ENCODE measurements around the gene IQSEC3. TPM values are rescaled to one million over a fixed set of nuclear protein-coding genes. Genes with fewer than 3 reads are reported as not detected.

Gene IQSEC3
- total RNA-seq, 1 donor from 2014 or later = 2.3 TPM

DNA sequence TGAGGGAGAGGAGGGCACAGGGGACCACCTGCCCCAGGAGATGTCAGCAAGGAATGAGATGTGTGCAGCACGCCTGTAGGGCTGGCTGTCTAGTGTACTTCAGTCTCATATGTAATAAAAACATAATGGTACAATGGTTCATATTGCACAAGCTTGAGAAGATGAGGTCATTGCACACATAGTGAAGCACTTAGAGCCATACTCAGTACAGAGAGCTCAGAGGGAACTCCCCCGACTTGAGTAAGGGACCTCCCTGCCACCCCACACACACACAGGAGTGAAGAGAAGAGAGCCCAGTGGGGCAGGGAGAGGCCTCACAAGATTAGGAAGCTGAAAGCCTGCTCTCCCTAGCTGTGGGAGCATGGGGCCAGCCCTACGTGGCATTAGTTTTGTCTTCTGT lies 85.9 kb downstream of the IQSEC3 start:
- intact Hi-C loops (cut with DNase I) = no loop called here
- DNase-seq (ENCODE audit: missing footprints) = no peak
- no peak for ATAC-seq

DNA sequence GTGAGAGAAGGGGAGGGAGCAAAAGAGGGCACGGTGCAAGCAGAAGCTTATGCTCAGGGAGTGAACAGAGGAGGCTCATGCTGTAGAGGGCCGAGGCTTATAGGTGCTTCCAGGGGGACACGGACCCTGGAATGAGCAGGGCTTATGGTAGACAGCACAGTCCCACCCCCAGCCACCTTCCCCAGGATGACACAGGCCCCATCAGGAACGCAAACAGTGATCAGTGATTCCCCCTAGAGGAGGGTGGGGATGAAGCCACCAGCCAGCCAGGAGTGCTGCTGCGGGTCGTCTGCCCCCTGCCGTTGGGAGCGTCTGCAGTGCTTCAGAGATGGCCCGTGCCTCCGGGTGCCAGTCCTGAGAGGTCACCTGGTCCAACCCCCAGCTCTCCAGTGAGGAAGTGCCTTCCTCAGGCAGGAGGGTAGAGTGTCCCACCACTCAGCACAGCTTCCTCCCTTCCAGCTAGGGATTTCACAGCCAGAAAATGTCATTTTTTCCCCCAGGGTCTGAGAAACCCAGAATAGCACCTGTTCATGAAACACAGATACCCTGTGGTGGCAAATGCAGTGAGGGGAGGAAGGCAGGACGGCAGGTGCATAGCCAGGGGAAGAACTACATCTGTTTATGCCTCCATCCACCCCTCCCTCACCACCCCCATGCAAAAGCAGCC lies 86.6 kb downstream of the IQSEC3 start:
- DNase-seq (ENCODE audit: missing footprints) = no peak
- intact Hi-C loops (cut with DNase I) = no loop called here
- peak; percentile 74 for ATAC-seq

DNA sequence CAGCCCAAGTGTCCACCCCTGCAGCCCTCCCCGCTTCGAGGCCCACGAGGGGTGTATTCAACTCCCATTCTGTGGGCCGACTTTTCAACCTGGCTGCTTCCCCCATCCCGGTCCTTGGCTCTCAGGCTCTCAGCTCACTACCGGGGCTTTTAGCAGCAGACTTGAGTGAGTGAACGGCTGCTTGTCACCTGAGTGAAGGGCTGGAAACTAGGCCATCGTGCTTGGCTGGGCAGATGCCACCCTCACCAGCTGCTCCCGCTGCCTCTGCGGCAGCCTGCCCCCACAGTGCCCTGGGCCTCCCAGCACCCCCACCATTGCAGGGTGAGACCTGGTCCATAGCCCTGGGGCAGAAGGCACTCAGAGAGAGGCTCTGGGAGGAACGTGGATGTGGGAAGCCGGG lies 87.5 kb downstream of the IQSEC3 start:
- intact Hi-C loops (cut with DNase I) = no loop called here
- DNase-seq (ENCODE audit: missing footprints) (no peak), ATAC-seq (no peak)

DNA sequence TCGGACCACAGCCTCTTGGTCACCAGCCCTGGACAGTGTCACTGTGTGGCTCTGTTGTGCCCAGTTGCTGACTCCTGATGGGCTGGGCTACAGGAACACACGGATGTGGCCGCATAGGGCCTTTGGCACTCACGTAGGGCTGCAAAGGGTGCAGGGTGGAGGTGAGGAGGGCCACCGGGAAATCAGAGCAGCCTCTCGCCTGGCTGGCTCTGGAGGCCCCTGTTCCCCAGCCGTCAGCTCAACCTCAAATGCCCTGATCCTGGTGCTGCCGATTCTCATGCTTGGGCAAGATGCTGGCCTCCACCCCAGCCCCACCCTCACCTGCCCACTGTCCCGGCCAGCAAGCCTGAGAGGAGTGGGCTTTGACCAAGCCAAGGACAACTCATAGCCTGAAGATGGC lies 88.4 kb downstream of the IQSEC3 start:
- ATAC-seq (no peak), DNase-seq (ENCODE audit: missing footprints) (no peak)
- intact Hi-C loops (cut with DNase I) = no loop called here

DNA sequence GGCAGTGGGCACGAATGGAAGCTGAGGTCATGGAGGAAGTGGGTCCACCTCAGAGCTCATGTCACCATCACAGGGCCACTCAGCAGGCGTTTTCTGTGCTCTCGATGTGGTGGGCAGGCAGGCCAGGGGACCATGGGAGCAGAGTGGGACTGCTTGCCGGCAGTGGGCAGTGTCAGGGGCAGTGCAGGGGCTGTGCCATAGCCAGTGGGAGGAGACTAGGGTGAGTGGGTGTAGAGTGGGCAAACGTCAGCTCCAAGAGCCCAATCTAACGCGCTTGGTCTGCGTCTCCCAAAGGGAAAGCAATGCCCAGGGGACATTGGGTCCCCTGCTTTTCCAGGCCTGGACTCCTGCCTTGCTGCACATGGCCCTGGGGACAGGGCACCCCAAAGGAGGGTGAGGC lies 89.1 kb downstream of the IQSEC3 start:
- DNase-seq (ENCODE audit: missing footprints) = no peak
- intact Hi-C loops (cut with DNase I) = no loop called here
- ATAC-seq = no peak

DNA sequence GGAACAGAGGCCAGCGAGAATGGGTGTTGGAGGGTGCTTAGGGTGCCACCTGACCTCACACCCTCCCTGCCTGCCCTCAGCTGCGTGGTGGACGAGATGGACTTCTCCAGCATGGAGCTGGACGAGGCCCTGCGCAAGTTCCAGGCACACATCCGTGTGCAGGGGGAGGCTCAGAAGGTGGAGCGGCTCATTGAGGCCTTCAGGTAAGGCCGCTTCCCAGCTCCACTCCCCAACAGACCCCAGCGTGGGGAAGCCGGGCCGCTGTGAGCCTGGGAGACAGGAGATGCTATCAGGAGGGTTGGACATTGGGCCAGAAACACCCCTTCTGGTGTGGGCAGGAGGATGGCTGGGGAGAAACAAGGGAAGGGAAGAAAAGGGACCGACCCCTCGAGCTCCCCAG lies 90.4 kb downstream of the IQSEC3 start:
- ATAC-seq (no peak), DNase-seq (ENCODE audit: missing footprints) (no peak)
- intact Hi-C loops (cut with DNase I) = no loop called here

DNA sequence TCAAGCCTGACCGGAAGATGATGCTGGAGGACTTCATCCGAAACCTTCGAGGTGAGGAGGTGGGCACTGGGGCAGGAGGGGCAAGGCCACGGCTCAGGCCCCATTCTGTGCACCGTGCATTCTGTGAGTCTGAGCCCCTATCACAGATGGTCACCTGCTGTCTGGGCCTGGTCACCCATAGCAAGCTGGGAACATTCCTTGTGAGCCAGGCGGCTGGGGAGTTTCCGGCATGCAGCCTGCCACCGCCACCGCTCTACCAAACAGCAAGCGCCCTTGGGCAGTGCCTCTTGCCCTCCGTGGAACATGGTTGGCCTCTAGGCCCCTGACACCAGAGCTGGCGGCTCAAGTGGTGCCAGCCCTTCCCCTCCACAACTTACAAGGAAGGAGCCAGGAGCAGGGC lies 91.1 kb downstream of the IQSEC3 start:
- intact Hi-C loops (cut with DNase I) = no loop called here
- DNase-seq (ENCODE audit: missing footprints) (no peak), ATAC-seq (no peak)

DNA sequence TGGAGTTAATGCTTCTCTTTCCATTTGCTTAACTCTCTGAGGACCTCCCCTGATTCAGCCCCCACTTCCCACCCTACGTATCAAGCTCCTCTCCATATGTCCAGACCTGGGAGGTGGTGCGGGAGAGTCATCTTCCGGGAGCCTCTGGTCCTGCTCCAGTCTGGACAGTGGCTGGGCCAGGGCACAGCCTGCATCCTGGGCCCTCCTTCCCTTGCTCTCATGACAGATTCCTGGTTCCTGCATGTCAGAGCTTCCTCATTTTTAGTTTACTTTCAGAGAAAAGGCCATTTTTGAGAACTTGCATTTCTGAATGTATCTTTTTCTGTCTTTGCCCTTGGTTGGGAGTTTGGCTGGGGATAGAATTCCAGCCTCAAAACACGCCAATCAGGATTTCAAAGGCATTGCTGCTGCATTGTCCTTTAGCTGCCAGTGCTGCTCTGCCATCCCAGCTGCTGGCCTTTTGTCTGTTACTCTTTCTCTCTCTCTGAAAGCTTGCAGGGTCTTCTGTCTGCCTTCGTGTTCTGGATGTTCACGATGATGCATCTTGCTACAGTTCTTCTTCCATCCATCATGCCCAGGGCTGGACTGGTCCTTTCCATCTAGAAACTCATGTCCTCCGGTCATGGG lies 92.7 kb downstream of the IQSEC3 start:
- no peak for ATAC-seq
- intact Hi-C loops (cut with DNase I) = no loop called here
- peak; percentile 66 for DNase-seq (ENCODE audit: missing footprints)

DNA sequence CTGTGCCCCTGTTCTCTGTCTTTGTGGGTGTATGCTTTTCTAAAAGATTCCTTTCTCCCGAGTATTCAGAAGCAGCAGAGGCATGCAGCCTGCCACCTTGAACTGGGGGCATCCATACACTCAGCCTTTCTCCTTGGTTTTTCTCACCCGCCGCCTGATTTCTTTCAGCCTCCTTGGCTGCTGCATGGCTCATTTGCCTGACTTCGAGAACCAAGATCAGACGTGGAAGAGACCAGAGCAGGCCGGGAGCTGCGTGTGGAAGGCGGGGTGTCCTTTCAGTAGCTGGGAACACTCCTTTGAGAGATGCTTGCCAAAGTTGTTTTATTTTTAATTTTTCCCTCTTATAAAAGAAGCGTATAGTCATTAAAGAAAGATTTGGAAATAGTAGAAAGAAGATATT lies 94.3 kb downstream of the IQSEC3 start:
- intact Hi-C loops (cut with DNase I) = no loop called here
- ATAC-seq (no peak), DNase-seq (ENCODE audit: missing footprints) (no peak)

DNA sequence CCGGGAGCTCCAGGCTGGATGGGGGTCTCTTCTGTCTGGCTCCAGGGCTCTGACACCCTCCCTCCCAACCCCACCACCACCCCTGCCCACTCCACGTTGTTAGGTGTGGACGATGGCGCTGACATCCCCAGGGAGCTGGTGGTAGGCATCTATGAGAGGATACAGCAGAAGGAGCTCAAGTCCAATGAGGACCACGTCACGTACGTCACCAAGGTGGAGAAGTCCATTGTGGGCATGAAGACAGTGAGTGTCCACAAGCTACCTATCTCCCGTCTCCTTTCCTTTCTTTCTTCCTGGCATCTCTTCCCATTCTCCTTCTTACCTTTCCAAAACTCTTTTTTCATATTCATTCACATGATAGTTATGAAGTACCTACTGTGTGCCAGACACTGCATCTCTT lies 95.3 kb downstream of the IQSEC3 start:
- ATAC-seq (no peak), DNase-seq (ENCODE audit: missing footprints) (no peak)
- intact Hi-C loops (cut with DNase I) = no loop called here

DNA sequence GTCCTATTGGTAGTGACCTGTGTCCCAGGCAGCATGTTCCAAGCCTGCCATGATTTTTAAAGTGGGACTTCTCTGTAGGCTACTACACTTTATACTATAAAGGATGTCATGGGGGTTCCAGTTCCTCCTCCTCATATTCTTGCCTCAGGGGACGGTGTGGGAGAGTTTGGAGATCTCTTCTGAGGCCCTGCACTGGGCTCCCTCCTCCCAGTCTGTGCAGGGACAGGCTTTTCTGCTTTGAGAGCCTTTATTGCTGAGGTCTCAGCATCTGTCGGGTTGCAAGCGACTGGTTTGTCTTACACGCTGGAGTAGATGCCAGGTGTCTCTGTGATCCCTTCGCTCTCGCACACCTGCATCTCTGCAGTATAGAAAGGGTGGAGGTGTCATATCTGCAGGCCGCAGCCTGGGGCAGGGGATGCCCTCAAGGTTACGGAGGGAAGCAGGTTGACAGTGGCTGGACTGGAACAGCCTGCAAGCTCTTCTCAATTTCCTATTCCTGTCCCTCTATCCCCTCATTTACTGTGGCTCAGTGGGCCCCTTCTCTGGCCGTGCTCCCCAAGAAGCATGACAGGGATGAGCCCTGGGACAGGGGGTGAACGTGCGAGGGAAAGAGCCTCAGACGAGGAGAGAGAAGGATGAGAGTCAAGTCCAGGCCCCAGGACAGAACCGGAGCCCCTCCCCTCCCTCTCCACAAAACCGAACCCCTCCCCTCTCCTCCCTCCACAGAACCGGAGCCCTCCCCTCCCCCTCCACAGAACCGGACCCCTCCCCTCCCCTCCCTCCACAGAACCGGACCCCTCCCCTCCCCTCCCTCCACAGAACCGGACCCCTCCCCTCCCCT lies 96.1 kb downstream of the IQSEC3 start:
- ATAC-seq = no peak
- intact Hi-C loops (cut with DNase I) = no loop called here
- no peak for DNase-seq (ENCODE audit: missing footprints)

DNA sequence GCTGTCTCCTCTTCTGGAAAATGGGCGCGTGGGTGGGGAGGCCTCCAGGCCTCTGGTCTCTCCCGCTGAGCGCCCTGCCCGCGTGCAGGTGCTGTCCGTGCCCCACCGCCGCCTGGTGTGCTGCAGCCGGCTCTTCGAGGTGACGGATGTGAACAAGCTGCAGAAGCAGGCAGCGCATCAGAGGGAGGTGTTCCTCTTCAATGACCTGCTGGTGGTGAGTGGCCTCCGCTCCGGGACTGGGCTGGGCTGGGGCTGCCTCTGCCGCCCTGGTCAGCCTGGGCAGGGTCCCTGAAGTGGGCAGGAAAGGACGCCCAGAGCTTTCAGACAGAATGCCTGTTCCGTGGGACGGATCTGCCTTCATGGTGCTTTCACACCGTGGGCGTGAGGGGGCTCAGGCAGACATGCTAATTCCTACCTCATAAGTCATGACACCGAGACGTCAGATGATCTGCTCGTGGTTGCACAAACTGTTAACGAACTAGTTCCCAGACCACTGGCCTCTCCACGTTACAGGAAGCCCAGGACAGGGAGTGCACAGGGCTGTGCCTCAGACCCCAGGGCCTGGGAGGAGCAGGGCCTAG lies 96.9 kb downstream of the IQSEC3 start:
- intact Hi-C loops (cut with DNase I) = no loop called here
- no peak for DNase-seq (ENCODE audit: missing footprints)
- no peak for ATAC-seq

DNA sequence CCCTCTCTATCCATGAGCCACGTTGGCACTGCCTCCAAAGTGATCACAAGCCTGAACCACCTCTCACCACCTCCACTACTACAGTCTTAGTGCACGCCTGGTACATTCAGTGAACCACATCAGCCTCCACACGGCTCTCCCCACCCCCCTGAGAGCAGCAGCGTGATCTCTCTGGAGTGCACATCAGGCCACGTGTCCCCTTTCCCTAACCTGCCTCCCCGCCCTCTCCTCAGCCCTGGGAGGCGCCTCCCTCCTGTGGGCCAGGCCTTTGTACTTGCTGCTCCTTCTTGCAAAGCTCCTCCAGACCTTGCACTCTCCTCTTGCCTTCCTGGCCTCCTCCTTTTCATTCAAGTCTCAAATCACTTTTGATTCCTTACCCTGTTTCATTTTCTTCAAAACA lies 97.6 kb downstream of the IQSEC3 start:
- DNase-seq (ENCODE audit: missing footprints) (no peak), ATAC-seq (no peak)
- intact Hi-C loops (cut with DNase I) = no loop called here

DNA sequence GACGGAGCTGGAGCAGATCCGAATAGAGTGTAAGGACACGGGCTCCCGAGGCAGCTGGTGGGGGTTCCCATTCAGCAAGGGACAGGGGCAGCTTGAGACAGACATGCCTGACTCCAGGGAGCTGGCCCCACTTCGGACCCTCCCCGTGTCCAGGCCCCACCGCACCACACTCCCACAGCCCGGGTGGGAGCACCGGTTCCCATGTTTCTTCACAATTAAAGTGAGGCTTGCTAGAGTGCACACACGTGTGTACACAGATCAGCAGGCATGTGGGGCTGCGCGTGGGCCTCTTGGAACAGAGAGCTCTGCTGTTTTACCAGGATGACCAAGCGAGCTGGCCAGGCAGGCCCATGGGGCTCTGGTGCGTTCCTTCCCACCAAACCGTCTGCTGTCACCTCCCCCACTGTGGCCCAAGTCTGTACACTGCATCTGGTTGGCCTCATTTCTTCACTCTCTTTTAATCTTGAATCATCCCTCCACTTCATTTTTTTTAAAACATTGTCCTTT lies 99.3 kb downstream of the IQSEC3 start:
- DNase-seq (ENCODE audit: missing footprints) (no peak), ATAC-seq (no peak)
- intact Hi-C loops (cut with DNase I) = no loop called here

DNA sequence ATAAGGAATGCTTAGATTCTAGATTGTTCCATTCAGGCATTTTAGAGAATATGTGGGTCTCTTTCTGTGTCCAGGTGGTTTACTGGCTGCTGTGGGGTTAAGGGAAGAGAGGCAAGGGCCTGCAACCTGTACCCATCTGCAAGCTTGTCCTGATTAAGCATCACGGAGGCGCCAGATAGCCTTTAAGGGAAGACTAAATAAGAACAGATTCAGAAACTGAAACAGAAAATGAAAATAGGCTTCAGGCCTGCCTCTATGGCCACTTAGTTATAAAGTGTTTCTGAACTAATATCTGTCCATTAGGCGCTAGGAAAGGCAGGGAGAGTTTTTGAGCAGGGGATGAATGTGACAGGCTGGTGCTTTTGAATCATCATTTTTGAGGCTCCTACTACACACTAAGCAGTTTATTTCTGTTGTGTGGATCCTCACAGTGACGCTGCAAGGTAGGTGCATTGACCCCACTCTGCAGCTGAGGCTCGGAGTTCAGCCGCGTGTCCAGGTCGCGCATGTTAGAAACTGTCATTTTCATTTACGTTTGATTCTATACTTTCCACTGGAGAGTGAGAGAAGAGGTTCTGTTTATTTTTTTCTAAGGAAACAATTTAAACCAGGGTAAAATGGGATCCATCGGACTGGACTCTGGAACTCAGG lies 100.0 kb downstream of the IQSEC3 start:
- no peak for ATAC-seq
- DNase-seq (ENCODE audit: missing footprints) = no peak
- intact Hi-C loops (cut with DNase I) = no loop called here

DNA sequence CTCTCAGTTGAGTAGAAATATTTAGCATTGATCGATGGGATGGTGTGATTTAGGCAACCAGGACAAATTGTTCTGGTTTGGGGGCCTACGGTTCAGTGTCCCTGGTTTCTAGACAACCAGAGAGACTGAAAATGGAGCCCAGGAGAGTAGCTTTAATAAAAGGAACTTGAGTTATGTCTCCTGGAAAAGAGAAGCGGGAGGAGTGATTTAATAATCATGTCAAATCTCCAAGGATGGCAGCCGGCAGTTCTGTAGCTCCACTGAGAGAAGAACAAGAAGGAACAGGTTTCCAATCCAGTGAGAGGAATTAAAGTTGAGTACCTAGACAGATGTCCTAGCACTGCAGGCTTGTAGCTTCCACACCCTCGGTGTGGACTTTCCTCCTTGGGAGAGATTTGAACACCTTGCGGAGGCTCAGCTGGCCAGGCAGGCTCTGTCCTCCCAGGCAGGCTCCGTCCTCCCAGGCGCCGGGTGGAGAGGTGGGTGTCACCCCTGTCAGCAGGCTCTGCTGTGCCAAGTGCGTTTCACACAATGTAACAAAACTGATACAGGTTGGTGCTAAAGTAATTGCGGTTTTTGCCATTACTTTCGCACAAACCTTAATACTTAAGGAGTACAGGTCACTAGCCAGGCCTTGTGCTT lies 101.5 kb downstream of the IQSEC3 start:
- intact Hi-C loops (cut with DNase I) = no loop called here
- no peak for ATAC-seq

DNA sequence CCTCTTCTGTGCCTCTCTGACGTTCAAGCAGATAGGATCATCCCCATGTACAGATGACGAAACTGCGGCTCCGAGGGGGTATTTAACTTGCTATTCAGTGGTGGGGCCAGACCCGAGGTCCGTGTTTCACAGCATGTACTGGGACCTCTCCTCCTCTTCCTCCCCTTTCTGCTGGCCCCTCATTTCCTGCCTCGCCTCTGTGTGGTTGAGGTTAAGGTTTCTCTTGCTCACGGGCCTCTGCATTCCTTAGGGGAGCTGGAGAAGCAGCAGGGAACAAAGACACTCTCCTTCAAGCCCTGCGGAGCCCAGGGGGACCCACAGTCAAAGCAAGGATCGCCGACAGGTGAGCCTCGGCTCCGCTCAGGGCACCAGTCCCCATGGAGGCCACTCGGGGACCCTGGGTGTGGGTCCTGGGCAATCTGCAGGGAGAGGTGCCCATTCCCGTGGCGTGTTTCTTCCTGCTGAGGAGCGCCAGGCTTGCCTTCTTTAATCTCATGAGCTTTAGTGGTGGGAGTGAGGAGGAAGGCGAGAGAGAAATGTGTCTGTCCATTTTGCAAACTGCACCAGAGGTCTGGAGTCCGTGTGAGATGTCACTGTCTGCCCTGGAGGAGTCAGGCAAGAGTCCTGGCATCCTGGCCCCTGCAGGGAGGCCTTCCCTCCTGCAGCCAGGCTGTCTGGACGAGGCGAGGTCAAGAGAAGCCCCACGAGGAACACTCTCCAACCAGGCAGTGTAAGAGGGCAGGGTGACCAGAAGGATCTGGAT lies 102.4 kb downstream of the IQSEC3 start:
- ATAC-seq (no peak), DNase-seq (ENCODE audit: missing footprints) (no peak)
- intact Hi-C loops (cut with DNase I) = no loop called here

More for the DNA sequence above, 101.5 kb downstream of the IQSEC3 start:
- DNase-seq (ENCODE audit: missing footprints) = no peak
